ENCODE data around the gene FABP7.
"Not testable (repeated sequence)": the region's sequence is repeated elsewhere in the genome, so short reads cannot be mapped to it uniquely, and the experiment has no call there.

FABP7 gene

DNA sequence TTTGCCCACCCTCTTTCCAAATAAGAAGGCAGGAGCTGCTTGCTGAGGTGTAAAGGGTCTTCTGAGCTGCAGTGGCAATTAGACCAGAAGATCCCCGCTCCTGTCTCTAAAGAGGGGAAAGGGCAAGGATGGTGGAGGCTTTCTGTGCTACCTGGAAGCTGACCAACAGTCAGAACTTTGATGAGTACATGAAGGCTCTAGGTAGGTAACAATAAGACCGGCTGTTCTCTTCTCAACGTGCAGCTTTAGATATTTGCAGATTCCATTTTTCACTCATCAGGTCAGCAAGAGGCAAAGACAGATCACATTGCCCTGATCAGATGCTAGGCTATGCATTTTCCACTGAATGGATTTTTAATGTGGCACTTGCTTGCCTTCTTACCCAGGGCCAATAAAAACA lies at the start of gene FABP7:
Gene FABP7 (plus strand): TSS at position 50 of the 400 bp plus-strand sequence. CDS start 79 bp downstream, at position 129.
- DNase-seq = no peak

- DNase-seq = no peak
These were observed 49.2 kb upstream of the FABP7 start for GRCh38 chr6:122730334-122730733.

DNA sequence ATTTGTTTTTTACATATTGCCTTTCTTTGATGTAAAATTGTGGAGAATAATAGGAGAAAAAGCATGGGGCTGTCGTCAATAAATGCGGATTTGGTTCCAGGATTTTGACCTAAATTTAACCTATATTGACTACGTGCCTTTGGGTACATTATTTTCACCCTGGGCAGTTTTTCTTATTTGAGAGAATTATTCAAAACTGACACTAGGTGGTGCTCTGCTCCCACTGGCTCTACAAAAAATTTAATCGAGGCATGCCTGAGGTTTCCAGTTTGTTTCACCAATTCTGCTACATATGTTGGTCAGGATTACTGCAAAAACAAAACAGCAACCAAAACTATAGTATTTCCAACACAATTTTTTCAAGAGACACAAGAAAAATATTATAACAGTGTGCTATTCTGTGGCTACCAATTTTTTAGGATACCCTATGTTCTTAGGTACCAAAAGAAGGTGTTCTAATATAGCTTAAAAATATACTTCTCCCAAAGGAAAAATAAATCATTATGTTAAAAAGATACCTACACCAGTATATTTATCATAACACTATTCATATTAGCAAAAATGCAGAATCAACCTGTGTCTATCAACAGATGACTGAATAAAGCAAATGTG lies 48.6 kb upstream of the FABP7 start:
- peak; percentile 23 for DNase-seq

- DNase-seq = no peak
These were observed 46.3 kb upstream of the FABP7 start for GRCh38 chr6:122733259-122733658.

- no peak for DNase-seq
These were observed 44.8 kb upstream of the FABP7 start for GRCh38 chr6:122734529-122735395.

- no peak for DNase-seq
These were observed 43.9 kb upstream of the FABP7 start for GRCh38 chr6:122735582-122735981.

GRCh38 chr6:122736163-122736562 lies 43.4 kb upstream of the FABP7 start:
- no peak for DNase-seq

DNA sequence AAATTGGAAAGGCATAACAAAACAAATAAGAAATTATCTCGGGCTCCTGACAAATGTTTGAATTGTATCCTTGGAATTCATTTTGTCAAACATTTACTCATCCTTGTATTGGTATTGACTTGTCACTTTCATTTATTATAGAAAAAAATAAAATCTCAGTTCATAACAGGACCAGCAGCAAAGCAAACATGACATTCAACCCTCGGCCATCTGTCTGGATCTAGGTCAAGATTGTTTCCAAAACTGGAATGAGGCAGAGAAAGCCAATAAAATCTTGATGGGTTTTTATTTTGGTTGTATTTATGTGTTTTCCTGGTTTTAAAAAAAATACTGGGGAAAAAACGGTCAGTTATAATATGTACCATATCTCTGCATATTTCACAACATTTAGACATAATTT lies 42.9 kb upstream of the FABP7 start:
- DNase-seq = no peak

DNA sequence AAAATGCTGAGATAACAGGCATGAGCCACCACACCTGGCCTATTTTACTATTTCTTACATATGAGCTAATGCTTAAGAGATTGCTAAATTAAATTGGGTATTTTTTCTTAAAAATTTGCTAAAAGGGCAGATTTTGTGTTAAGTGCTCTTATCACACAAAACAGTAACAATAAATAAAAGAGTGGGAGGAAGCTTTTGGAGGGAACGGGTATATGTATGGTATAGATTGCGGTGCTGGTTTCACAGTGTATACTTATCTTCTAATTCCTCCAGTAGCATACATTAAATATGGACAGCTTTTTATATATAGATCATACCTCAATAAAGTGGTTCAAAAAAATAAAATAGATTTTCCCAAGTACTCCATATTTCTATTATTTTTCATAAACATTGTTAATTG lies 39.4 kb upstream of the FABP7 start:
- no peak for DNase-seq

GRCh38 chr6:122740936-122741335 lies 38.6 kb upstream of the FABP7 start:
- no peak for DNase-seq

GRCh38 chr6:122744247-122744646 lies 35.3 kb upstream of the FABP7 start:
- DNase-seq = peak; percentile 26

DNA sequence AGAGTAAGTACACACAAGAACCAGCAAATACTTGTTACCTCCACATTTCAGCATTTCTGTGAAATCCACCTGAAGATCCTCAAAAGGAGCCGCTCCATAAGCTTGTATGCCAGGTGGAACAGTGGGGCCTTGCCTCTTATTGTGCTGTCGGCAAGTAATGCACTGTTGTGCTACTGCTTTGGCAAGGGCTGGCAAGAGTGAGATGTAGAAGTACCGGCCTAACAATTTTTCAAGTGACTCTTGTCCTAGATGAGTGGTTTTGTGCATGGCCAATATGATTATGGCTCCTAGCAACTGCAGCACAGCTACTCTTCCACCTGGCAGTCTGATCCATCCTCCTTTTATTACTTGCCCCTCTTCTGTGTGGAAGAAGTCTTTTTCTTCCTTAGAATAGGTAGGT lies 34.7 kb upstream of the FABP7 start:
- not testable (repeated sequence) for DNase-seq

DNA sequence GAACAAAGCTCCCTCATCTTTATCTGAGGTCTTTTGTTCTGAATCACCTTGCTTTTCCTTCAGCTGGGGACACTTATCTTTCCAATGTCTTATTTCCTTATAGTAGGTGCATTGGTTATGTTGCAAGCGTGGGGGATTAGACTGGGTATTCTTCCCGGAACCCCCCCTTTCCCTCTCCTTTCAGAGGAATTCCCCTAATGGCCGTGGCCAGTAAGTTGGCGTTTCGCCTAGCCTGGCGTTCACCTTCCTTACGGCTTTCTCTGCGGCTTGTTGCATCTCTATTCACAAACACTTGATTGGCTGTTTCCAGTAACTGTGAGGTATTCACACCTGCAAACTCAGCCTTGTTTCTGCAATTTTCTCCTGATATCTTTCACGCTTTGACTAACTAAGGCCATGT lies 32.8 kb upstream of the FABP7 start:
- no peak for DNase-seq

- DNase-seq = peak; percentile 75
These were observed 31.9 kb upstream of the FABP7 start for GRCh38 chr6:122747573-122747972.

GRCh38 chr6:122748945-122749344 lies 30.6 kb upstream of the FABP7 start:
- DNase-seq = not testable (repeated sequence)

DNA sequence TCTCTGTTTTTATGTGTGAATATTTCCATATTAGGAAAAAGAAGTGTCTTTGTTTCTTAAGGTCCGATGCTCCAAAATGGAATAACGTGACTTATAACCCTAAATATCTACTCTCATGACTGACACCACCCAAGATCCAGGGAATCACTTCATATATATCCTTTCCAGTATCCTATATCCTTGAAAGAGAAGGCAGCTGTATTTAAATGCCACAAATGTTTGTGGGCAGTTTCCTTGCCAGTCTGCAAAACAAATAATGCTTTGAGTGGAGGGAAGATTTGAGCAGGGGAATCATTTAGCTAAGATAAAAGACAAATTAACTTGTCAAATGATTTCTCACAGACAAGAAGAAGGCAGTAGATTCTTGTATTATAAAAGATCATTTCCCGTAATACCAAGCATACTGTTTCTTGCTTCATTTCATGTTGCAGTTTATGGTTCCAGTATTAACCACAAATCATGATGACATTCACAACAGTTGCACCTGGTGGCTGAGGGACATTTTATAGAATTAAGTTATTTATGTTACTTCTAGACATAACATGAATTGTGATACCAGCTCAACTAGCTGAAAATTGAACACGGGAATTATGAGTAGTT lies 30.0 kb upstream of the FABP7 start:
- DNase-seq = peak; percentile 12

GRCh38 chr6:122751326-122751725 lies 28.2 kb upstream of the FABP7 start:
- DNase-seq = peak; percentile 17

- DNase-seq = peak; percentile 79
These were observed 27.1 kb upstream of the FABP7 start for GRCh38 chr6:122752459-122752858.

DNA sequence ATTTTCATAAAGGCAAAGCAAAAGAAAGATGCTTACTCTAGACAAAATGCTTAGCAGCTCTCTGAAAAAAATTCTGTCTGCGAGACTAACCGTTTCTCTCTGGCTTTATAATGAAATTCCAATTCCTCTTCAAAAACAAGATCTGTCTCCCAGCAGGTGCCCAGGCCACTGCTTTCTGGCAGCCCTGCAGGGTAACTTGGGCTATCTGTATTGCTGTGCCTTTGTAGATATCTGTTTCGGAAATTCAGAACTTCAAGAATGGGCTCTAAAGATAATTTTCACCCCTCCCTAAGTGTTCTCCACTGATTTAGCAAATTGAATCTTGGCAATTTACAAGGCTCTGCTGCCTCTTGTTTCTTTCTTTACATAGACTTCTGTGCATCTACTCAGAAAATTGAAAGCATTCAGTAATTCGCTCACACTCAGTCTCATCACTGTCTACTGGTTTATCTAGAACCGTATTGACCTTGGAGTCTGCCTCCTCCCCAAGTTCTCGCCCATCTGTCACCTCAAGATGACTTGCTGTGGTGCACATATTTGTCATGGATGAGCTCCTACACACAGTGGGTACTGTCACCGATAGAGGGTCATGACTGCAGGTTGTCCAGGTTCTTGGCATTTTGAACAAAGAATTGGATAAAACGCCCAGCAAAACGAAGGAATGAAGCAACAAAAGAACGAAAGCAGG lies 26.4 kb upstream of the FABP7 start:
- DNase-seq = no peak

DNA sequence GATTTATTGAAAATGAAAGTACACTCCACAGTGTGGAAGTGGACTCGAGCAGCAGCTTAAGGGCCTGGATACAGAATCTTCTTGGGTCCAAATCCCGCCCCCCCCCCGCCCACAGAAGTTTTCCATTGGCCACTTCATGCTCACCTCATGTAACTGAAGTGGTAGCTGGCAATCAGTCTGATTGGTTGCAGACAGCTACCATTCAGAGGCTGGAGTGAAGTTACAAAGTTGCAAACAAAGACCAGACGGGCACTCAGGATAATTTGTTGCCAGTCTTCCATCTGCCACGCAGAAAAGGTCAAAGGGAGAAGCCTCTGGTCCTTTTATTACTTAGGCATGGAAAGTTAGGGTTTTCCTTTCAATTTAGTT lies 25.8 kb upstream of the FABP7 start:
- no peak for DNase-seq

- DNase-seq = peak; percentile 58
These were observed 25.3 kb upstream of the FABP7 start for GRCh38 chr6:122754191-122754731.

DNA sequence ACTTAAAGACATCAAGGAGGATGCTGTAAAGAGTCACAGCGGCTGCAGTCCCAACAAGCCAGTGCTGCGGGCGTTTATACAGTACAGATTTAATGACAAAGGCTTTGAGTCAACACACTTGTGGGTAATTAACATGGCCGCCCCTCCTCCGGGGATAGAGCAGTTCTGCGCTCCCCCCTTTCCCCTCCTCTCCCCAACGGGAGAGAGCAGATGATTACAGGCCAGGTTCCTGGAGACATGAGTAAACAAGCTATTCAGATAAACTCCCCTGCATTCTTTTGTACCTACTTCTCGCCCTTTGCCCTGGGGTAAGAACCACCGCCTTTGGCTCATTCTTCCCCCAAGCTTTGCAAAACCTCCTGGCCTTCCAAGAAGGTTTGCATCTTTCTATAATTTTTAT lies 23.6 kb upstream of the FABP7 start:
- no peak for DNase-seq

- DNase-seq = peak; percentile 53
These were observed 20.6 kb upstream of the FABP7 start for GRCh38 chr6:122758927-122759334.

Data from MV-4-11 (cell line).